HepG2 (cell line): ENCODE data around the gene RPS23. TPM values are rescaled to one million over a fixed set of nuclear protein-coding genes. Genes with fewer than 3 reads are reported as not detected.
A peak's percentile ranks its signal among the peaks of the same experiment; 100 is the strongest.

Source experiments
- ATAC-seq: fragments of 200-7000 bp; cut with Tn5 transposase; 3 replicates; pipeline ENCODE4 v1.9.1; 2020; ENCODE audit warnings: mild to moderate bottlenecking, moderate library complexity
- Bru-seq: library from RNA; stranded (reverse); fragments of 400-500 nt; gene quantifications from one replicate; lab custom pipeline; 2021; lab: Mats Ljungman, UMichigan
- BruChase-seq, 2 experiments: library from RNA; stranded (reverse); fragments of 400-500 nt; gene quantifications; one replicate each; lab custom pipeline; 2021; lab: Mats Ljungman, UMichigan
- BruUV-seq: library from RNA; stranded (reverse); fragments of 400-500 nt; replicated peaks from 2 replicates; lab custom pipeline; 2021; lab: Mats Ljungman, UMichigan
- CTCF ChIA-PET: fragments of 300-600 bp; formaldehyde crosslinking; extraction: SDS; loops from one replicate; lab custom pipeline; 2021; ENCODE audit warnings: low total read pairs, inconsistent platforms, low intra/inter-chr PET ratio; lab: Yijun Ruan, JAX
- POLR2A ChIA-PET: fragments of 350-600 bp; sonication (Branson Sonifier 250); formaldehyde crosslinking; loops from one replicate; lab custom pipeline; 2020; ENCODE audit warnings: antibody characterized with exemption, inconsistent platforms; lab: Yijun Ruan, JAX
- DNase-seq: peaks from one replicate; pipeline ENCODE4 v3.0.0-alpha.2; 2015; ENCODE audit warnings: low spot score
- FAIRE-seq: peaks from 3 replicates; lab custom pipeline; 2011; peaks lifted over from hg19 to GRCh38; lab: Jason Lieb, UNC
- H2AFZ ChIP-seq: one replicate; pipeline ENCODE4 v1.6.1; 2011; ENCODE audit warnings: low read length, inconsistent platforms
- H3K27ac ChIP-seq: fragments of 300-600 bp; 3 replicates; pipeline ENCODE4 v1.8.0; 2011; ENCODE audit warnings: mixed run types, mild to moderate bottlenecking, mixed read lengths, low read length, inconsistent platforms; ENCODE audit not compliant: insufficient read depth; ENCODE audit errors: extremely low read length
- H3K27me3 ChIP-seq, 2 experiments: fragments of 200-600 bp in 1 of 2; 2 replicates in 1 of 2; 3 replicates in 1 of 2; pipeline versions ENCODE4 v1.6.0 to v1.8.0; 2011; ENCODE audit warnings: low read length in 2 of 2, mild to moderate bottlenecking in 2 of 2, moderate library complexity in 2 of 2, inconsistent platforms in 1 of 2; ENCODE audit not compliant: insufficient read depth in 2 of 2, control insufficient read depth in 1 of 2
- H3K36me3 ChIP-seq, 2 experiments: fragments of 200-600 bp in 1 of 2; replicated peaks in 1 of 2; 2 replicates in 1 of 2; 3 replicates in 1 of 2; pipeline versions ENCODE4 v1.5.1 to v1.8.0; 2011; ENCODE audit warnings: low read length in 2 of 2, inconsistent platforms in 1 of 2; ENCODE audit not compliant: insufficient read depth in 2 of 2, control insufficient read depth in 1 of 2
- H3K4me1 ChIP-seq: 2 replicates; pipeline ENCODE4 v1.5.1; 2012; ENCODE audit warnings: low read length, inconsistent platforms; ENCODE audit not compliant: insufficient read depth
- H3K4me2 ChIP-seq: 2 replicates; pipeline ENCODE4 v1.6.0; 2011; ENCODE audit warnings: low read depth, low read length, inconsistent platforms
- H3K4me3 ChIP-seq, 3 experiments: fragments of 200-600 bp in 1 of 3; sonication (generic), shearing (Covaris generic) in 1 of 3; replicated peaks in 1 of 3; 2 replicates each; pipeline ENCODE4 v1.5.1; 2011 to 2016; ENCODE audit warnings: low read length in 3 of 3, inconsistent platforms in 2 of 3, low read depth in 2 of 3, mild to moderate bottlenecking in 2 of 3, control low read depth in 1 of 3, mixed read lengths in 1 of 3; ENCODE audit not compliant: insufficient read depth in 1 of 3
- H3K79me2 ChIP-seq: one replicate; pipeline ENCODE4 v1.6.1; 2011; ENCODE audit warnings: low read length, inconsistent platforms; ENCODE audit not compliant: insufficient read depth
- H3K9ac ChIP-seq: 2 replicates; pipeline ENCODE4 v1.6.0; 2011; ENCODE audit warnings: mild to moderate bottlenecking, low read depth, low read length, inconsistent platforms; ENCODE audit not compliant: insufficient read depth
- H3K9me3 ChIP-seq: 2 replicates; pipeline ENCODE4 v1.5.1; 2012; ENCODE audit warnings: mild to moderate bottlenecking, low read length
- H4K20me1 ChIP-seq: 2 replicates; pipeline ENCODE4 v1.6.0; 2011; ENCODE audit warnings: inconsistent platforms, mild to moderate bottlenecking, low read length, moderate library complexity; ENCODE audit not compliant: insufficient read depth
- ASH2L ChIP-seq: fragments of 300-600, 200-600 bp; sonication (generic); IDR thresholded peaks from 2 replicates; pipeline ENCODE4 v1.7.0; 2017; ENCODE audit warnings: low read depth, mild to moderate bottlenecking, moderate library complexity, mixed read lengths, low read length; ENCODE audit not compliant: insufficient read length
- BHLHE40 ChIP-seq: IDR thresholded peaks from 2 replicates; pipeline ENCODE4 v1.6.1; 2011; ENCODE audit warnings: low read length, improper control_type of control experiment
- NCOA2 ChIP-seq: sonication (generic); formaldehyde crosslinking; IDR thresholded peaks from 2 replicates; pipeline ENCODE4 v1.8.0; 2022; ENCODE audit warnings: inconsistent platforms
- SOX5 ChIP-seq: IDR thresholded peaks from 2 replicates; pipeline ENCODE4 v1.6.1; 2016; ENCODE audit warnings: borderline replicate concordance
- TAF1 ChIP-seq: sonication (generic); formaldehyde crosslinking; IDR thresholded peaks from 2 replicates; pipeline ENCODE4 v1.4.0; 2020; ENCODE audit warnings: missing genetic modification reagents
- ZNF367 ChIP-seq: sonication (generic); formaldehyde crosslinking; IDR thresholded peaks from 2 replicates; pipeline ENCODE4 v1.4.0; 2020; ENCODE audit warnings: missing genetic modification reagents, borderline replicate concordance
- ZNF746 ChIP-seq: sonication (generic); formaldehyde crosslinking; IDR thresholded peaks from 2 replicates; pipeline ENCODE4 v1.8.0; 2022; ENCODE audit warnings: mild to moderate bottlenecking, missing genetic modification reagents
- ZSCAN29 ChIP-seq: sonication (generic); formaldehyde crosslinking; conservative IDR thresholded peaks from 2 replicates; pipeline ENCODE4 v1.4.0; 2020; ENCODE audit warnings: mild to moderate bottlenecking, missing genetic modification reagents
- WGBS: methylation state at CpG from one replicate; pipeline ENCODE4 v1.1.6; 2017; ENCODE audit warnings: low lambda C conversion rate; 5-methylcytosine and 5-hydroxymethylcytosine counted together
- in situ Hi-C: cut with HindIII; loops from 2 replicates; pipeline ENCODE4 v1.10.0; 2017; ENCODE audit warnings: low pct_unique_long_range_greater_than_20kb; ENCODE audit not compliant: extremely low pct_ligation_motif_present
- intact Hi-C: fragments of 100-400 bp; cut with micrococcal nuclease; formaldehyde crosslinking; loops from one replicate; pipeline ENCODE4 v1.10.0; 2022; ENCODE audit not compliant: unreplicated experiment
- long read RNA-seq, 2 experiments: library from RNA in 1 of 2; library from polyadenylated mRNA in 1 of 2; stranded (forward) in 1 of 2; unstranded in 1 of 2; transcript quantifications; one replicate each; pipeline ENCODE4 v2.0.0, GENCODE V29; 2019 to 2022
- polyA minus RNA-seq, 3 experiments: library from RNA; depleted of rRNA, polyadenylated mRNA; stranded (reverse); fragments of >200 nt; gene quantifications; 2 replicates each; pipeline ENCODE4 v1.2.3, GENCODE V29; 2011; ENCODE audit warnings: low replicate concordance in 1 of 3
- polyA plus RNA-seq, 8 experiments: library from polyadenylated mRNA; depleted of rRNA in 3 of 8; stranded (reverse) in 7 of 8; unstranded in 1 of 8; fragments of >200 nt; fragmentation: Illumina TruSeq in 4 of 8; extraction: Trizol in 4 of 8; gene quantifications; 2 replicates each; pipeline versions ENCODE4 v1.2.1 to v1.2.3, GENCODE V29; 2011 to 2016; ENCODE audit warnings: low read depth in 4 of 8, missing spikeins in 1 of 8, mixed read lengths in 1 of 8; ENCODE audit not compliant: insufficient read depth in 1 of 8
- total RNA-seq, 5 experiments: library from RNA; depleted of rRNA; stranded (reverse); fragments of >200 nt; fragmentation: Illumina TruSeq; extraction: Trizol; gene quantifications; 2 replicates each; pipeline ENCODE4 v1.2.3, GENCODE V29; 2016; ENCODE audit warnings: low read depth in 1 of 5
- TF ChIP-seq, protein P1 (sequence below): sonication (generic); formaldehyde crosslinking; IDR thresholded peaks from 2 replicates; pipeline ENCODE4 v1.4.0; 2020; ENCODE audit warnings: missing genetic modification reagents
- TF ChIP-seq, protein P2 (sequence below): sonication (generic); formaldehyde crosslinking; IDR thresholded peaks from 2 replicates; pipeline ENCODE4 v1.4.0; 2020; ENCODE audit warnings: mild to moderate bottlenecking, missing genetic modification reagents

Gene RPS23
- total RNA-seq (2016; rRNA removed; fragmentation: Illumina TruSeq; extraction: Trizol) (3,088 and 3,780 TPM in 2 replicates), polyA plus RNA-seq (2011; rRNA removed) (2,494 and 3,235 TPM in 2 replicates), polyA minus RNA-seq (2011; rRNA and poly(A)+ RNA removed; ENCODE audit: low replicate concordance) (223 and 384 TPM in 2 replicates), Bru-seq, nascent RNA (percentile 100 among the genes with signal in this experiment), BruChase-seq, experiment 1, labeled RNA remaining after a 6-hour chase (percentile 100 among the genes with signal in this experiment), BruChase-seq, experiment 2, labeled RNA remaining after a 2-hour chase (percentile 99 among the genes with signal in this experiment)
- 5,231 and 5,883 TPM in 2 replicates for total RNA-seq (2016; cell fraction: cytosol; rRNA removed; fragmentation: Illumina TruSeq; extraction: Trizol; ENCODE audit: low read depth)
- total RNA-seq (2016; cell fraction: insoluble cytoplasmic fraction; rRNA removed; fragmentation: Illumina TruSeq; extraction: Trizol) = 3,142 and 4,044 TPM in 2 replicates
- 8,636 and 8,714 TPM in 2 replicates for total RNA-seq (2016; cell fraction: membrane; rRNA removed; fragmentation: Illumina TruSeq; extraction: Trizol)
- 1,034 and 1,123 TPM in 2 replicates for total RNA-seq (2016; cell fraction: nucleus; rRNA removed; fragmentation: Illumina TruSeq; extraction: Trizol)
- polyA plus RNA-seq (2011; cell fraction: cytosol; rRNA removed) = 5,279 and 7,061 TPM in 2 replicates
- polyA plus RNA-seq (2011; cell fraction: nucleus; rRNA removed) = 1,101 and 1,582 TPM in 2 replicates
- 4,860 and 5,270 TPM in 2 replicates for polyA plus RNA-seq (2012)
- polyA plus RNA-seq (2016; cell fraction: cytosol; fragmentation: Illumina TruSeq; extraction: Trizol; ENCODE audit: low read depth) = 6,710 and 7,365 TPM in 2 replicates
- 3,899 and 4,251 TPM in 2 replicates for polyA plus RNA-seq (2016; cell fraction: insoluble cytoplasmic fraction; fragmentation: Illumina TruSeq; extraction: Trizol; ENCODE audit: low read depth)
- polyA plus RNA-seq (2016; cell fraction: membrane; fragmentation: Illumina TruSeq; extraction: Trizol; ENCODE audit: low read depth) = 8,662 and 8,713 TPM in 2 replicates
- 1,932 and 2,053 TPM in 2 replicates for polyA plus RNA-seq (2016; cell fraction: nucleus; fragmentation: Illumina TruSeq; extraction: Trizol; ENCODE audit: insufficient read depth, low read depth)
- polyA minus RNA-seq (2011; cell fraction: cytosol; rRNA and poly(A)+ RNA removed) = 832 and 989 TPM in 2 replicates
- polyA minus RNA-seq (2011; cell fraction: nucleus; rRNA and poly(A)+ RNA removed) = 229 and 360 TPM in 2 replicates
- long read RNA-seq, experiment 1, transcript RPS23-201 (4 exons, 3,437 nt) = major isoform, 1,403 of 1,705 reads
- long read RNA-seq, experiment 1, transcript RPS23-203 (3 exons, 576 nt) = minor isoform, 239 of 1,705 reads
- long read RNA-seq, experiment 1, partial matches to known transcripts = 8 of 1,705 reads
- long read RNA-seq, experiment 1, other reads (novel, unspliced or antisense) = 55 of 1,705 reads
- long read RNA-seq, experiment 2, transcript RPS23-203 (3 exons, 576 nt) = minor isoform, 1,190 of 4,042 reads
- long read RNA-seq, experiment 2, transcript RPS23-201 (4 exons, 3,437 nt) = major isoform, 2,525 of 4,042 reads
- long read RNA-seq, experiment 2, partial matches to known transcripts = 186 of 4,042 reads
- long read RNA-seq, experiment 2, other reads (novel, unspliced or antisense) = 134 of 4,042 reads

- no TSS peak for BruUV-seq
- Histone ChIP-seq H3K9me3 (no peaks in the 10 kb centered on the region), H3K36me3 (peaks cover 11 to 23% of the 10 kb centered on the region in 2 experiments), H3K4me1 (peaks cover 42% of the 10 kb centered on the region), H3K27ac (peak within 1 kb of the TSS; percentile 83), H2AFZ (no peak within 1 kb of the TSS), H4K20me1 (no peaks in the 10 kb centered on the region; the same call in 1 of the 2 replicates), H3K79me2 (peaks cover 31% of the 10 kb centered on the region), H3K4me2 (peak within 1 kb of the TSS; percentile 85), H3K4me3 (peak within 1 kb of the TSS; percentile 77 to 94 (median 83)), H3K27me3 (no peaks in the 10 kb centered on the region; a peak in 1 of 5 replicates), H3K9ac (peak within 1 kb of the TSS; percentile 98)
- ChIA-PET CTCF (no interaction called here), POLR2A (interaction anchor here (0.6 to 2.4 kb wide), 12 partner anchors 8 to 1285 kb away, joined by 3 to 12 read pairs (median 4); partner anchors contain the start of gene ATG10)
- in situ Hi-C loops = no loop called here
- intact Hi-C loops = no loop called here
- FAIRE-seq = peak; percentile 64
- DNase-seq = peak; percentile 86
- under 1% methylated on average over 29 of the region's 60 CpGs for whole genome bisulfite sequencing
- peak; percentile 95 for ATAC-seq
- TF ChIP-seq ZNF367 (CRISPR knock-in tag) (peak; percentile 34; the same call in 1 of the 2 replicates), TAF1 (CRISPR knock-in tag) (peak; percentile 87), BHLHE40 (no peak), ASH2L (peak; percentile 85), NCOA2 (0 out of 2 replicates have a peak, but pooled peaks have one; percentile 3), SOX5 (CRISPR knock-in tag) (no peak), ZSCAN29 (no peak), ZNF746 (0 out of 2 replicates have a peak, but pooled peaks have one; percentile 36)
- TF ChIP-seq, protein P1, sequence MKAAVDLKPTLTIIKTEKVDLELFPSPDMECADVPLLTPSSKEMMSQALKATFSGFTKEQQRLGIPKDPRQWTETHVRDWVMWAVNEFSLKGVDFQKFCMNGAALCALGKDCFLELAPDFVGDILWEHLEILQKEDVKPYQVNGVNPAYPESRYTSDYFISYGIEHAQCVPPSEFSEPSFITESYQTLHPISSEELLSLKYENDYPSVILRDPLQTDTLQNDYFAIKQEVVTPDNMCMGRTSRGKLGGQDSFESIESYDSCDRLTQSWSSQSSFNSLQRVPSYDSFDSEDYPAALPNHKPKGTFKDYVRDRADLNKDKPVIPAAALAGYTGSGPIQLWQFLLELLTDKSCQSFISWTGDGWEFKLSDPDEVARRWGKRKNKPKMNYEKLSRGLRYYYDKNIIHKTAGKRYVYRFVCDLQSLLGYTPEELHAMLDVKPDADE (CRISPR knock-in tag) = peak; percentile 91; the same call in 1 of the 2 replicates
- TF ChIP-seq, protein P2, sequence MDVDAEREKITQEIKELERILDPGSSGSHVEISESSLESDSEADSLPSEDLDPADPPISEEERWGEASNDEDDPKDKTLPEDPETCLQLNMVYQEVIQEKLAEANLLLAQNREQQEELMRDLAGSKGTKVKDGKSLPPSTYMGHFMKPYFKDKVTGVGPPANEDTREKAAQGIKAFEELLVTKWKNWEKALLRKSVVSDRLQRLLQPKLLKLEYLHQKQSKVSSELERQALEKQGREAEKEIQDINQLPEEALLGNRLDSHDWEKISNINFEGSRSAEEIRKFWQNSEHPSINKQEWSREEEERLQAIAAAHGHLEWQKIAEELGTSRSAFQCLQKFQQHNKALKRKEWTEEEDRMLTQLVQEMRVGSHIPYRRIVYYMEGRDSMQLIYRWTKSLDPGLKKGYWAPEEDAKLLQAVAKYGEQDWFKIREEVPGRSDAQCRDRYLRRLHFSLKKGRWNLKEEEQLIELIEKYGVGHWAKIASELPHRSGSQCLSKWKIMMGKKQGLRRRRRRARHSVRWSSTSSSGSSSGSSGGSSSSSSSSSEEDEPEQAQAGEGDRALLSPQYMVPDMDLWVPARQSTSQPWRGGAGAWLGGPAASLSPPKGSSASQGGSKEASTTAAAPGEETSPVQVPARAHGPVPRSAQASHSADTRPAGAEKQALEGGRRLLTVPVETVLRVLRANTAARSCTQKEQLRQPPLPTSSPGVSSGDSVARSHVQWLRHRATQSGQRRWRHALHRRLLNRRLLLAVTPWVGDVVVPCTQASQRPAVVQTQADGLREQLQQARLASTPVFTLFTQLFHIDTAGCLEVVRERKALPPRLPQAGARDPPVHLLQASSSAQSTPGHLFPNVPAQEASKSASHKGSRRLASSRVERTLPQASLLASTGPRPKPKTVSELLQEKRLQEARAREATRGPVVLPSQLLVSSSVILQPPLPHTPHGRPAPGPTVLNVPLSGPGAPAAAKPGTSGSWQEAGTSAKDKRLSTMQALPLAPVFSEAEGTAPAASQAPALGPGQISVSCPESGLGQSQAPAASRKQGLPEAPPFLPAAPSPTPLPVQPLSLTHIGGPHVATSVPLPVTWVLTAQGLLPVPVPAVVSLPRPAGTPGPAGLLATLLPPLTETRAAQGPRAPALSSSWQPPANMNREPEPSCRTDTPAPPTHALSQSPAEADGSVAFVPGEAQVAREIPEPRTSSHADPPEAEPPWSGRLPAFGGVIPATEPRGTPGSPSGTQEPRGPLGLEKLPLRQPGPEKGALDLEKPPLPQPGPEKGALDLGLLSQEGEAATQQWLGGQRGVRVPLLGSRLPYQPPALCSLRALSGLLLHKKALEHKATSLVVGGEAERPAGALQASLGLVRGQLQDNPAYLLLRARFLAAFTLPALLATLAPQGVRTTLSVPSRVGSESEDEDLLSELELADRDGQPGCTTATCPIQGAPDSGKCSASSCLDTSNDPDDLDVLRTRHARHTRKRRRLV (CRISPR knock-in tag) = 0 out of 2 replicates have a peak, but pooled peaks have one; percentile 39
These were observed at the start of gene RPS23 for GRCh38 chr5:82277987-82278710. TSS of gene RPS23 (minus strand) at chr5:82278354. CDS start at chr5:82278323, 31 bp downstream.
